ENCODE data around the gene GRID1. TPM values are rescaled to one million over a fixed set of nuclear protein-coding genes. Genes with fewer than 3 reads are reported as not detected.

The GRID1 gene
- total RNA-seq, 1 donor from 2014 or later: 9.2 TPM

DNA sequence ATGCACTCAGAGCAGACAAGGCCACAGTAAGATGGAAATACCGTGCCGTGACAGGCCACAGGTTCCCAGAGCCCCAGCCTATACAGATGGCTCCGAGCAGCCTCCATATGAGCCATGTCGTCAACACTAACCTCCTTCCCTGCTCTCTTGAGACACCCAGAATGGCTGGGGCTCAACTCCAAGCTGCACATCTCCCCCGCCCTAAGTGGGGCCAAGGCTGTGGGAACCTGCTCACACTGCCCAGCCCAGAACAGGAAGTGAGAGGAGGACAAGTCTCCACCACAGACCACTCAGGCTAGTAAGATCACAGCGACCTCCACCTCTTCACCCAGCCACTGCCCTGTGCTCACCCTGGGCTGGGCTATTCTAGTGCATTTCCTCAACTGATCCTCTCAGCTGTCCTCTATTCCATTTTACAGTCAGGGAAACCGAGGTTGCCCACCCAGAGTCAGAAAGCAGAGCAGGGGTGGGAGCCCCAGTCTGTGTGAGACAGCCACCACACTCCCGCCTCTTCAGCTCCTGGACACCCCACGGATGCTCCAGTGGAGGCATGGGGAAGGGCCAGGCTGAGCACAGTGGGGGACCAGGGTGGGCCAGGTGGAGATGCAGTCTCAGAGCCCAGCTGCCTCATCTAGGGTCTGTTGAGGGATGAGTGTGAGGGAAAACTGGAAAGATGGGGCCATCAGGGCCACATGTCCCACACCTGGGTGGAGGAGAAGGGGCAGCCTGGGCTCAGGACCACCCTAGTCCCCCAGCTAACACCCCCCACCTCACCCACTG is 11.6 kb downstream of the GRID1 start:
- no peak for DNase-seq (ENCODE audit: extremely low spot score, unreplicated experiment)
- Mint-ChIP-seq H3K27ac (no peak overlapping the region), H3K9me3 (peaks cover 4% of the 10 kb centered on the region), H3K4me3 (no peak overlapping the region), H3K36me3 (no peaks in the 10 kb centered on the region), H3K27me3 (peaks cover 48% of the 10 kb centered on the region), H3K4me1 (ENCODE audit: unreplicated experiment) (no peaks in the 10 kb centered on the region)
- TF ChIP-seq, protein P1, sequence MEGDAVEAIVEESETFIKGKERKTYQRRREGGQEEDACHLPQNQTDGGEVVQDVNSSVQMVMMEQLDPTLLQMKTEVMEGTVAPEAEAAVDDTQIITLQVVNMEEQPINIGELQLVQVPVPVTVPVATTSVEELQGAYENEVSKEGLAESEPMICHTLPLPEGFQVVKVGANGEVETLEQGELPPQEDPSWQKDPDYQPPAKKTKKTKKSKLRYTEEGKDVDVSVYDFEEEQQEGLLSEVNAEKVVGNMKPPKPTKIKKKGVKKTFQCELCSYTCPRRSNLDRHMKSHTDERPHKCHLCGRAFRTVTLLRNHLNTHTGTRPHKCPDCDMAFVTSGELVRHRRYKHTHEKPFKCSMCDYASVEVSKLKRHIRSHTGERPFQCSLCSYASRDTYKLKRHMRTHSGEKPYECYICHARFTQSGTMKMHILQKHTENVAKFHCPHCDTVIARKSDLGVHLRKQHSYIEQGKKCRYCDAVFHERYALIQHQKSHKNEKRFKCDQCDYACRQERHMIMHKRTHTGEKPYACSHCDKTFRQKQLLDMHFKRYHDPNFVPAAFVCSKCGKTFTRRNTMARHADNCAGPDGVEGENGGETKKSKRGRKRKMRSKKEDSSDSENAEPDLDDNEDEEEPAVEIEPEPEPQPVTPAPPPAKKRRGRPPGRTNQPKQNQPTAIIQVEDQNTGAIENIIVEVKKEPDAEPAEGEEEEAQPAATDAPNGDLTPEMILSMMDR (conservative IDR thresholded peaks at IDR 0.05): no peak

DNA sequence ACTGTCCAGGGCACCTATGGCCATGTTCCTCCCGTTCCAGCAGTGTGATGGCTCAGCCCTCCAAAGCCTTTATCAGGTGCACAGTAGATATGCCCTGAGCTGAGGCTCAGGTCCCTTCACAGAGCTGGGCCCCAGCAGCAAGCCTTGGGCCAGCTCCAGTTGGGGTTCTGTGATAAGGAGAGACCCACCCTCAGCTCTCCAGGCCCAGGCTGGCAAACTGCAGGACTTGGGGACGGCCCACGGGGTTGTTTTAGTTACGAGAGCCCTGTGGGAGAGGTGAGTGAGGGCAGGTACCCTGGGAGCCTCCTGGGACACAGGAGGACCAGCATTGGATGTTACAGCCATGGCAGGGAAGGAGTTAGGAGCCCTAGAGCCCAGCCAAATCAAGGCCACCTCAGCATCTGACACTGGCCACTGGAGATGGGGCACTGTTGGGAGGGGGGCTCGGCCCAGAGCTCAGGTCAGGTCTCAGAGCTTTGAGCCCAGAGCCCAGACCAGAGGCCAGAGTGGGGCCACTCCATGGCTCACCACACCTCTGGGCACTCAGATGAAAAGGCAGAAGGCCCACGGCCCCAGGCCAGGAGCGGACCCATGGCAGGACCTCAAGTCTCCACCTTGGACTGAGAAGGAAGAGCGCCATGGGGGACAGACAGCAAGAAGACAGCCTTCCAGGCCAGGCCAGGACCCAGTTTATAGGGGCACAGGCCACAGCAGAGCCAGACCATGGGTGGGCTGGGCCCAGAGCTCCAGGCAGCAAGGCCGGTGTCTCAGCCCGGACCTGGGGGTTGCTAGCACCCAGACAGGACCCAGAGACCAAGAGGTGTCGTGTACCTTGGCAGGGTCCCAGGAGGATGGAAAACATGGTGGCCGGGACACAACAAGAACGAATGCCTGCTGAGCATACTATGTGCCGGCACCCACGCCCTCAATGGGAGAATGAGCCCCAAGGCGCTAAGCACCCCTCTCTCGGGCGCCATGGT is 12.8 kb downstream of the GRID1 start:
- no peaks in the 10 kb centered on the region for H3K4me1 Mint-ChIP-seq (ENCODE audit: unreplicated experiment)
- DNase-seq (ENCODE audit: extremely low spot score, unreplicated experiment): no peak
- peaks cover 4% of the 10 kb centered on the region for H3K9me3 Mint-ChIP-seq
- H3K4me3 Mint-ChIP-seq: no peak overlapping the region
- H3K27ac Mint-ChIP-seq: no peak overlapping the region
- TF ChIP-seq, protein P1 (conservative IDR thresholded peaks at IDR 0.05): no peak
- H3K36me3 Mint-ChIP-seq: no peaks in the 10 kb centered on the region
- peaks cover 49% of the 10 kb centered on the region for H3K27me3 Mint-ChIP-seq

DNA sequence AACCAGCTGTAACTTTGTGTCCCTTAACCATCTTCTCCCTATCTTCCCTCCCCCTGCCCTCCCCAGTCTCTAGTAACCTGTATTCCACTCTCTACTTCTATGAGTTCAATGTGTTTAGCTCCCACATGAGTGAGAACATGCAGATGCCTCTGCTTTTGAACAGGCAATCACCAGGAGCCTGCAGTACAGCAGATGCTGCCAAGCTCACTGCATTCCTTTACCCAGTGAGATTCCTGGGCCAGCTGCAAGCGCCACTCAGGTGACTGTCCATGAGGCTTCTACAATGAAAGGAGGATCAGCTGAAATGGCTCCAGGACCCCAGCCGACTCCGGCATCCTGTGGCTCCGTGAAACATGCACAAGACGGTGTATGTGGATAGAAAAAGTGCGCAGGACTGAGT is 15.7 kb downstream of the GRID1 start:
- DNase-seq (ENCODE audit: extremely low spot score, unreplicated experiment): no peak
- H3K4me1 Mint-ChIP-seq (ENCODE audit: unreplicated experiment): peaks cover 6% of the 10 kb centered on the region
- no peaks in the 10 kb centered on the region for H3K36me3 Mint-ChIP-seq
- H3K27me3 Mint-ChIP-seq: peaks cover 34% of the 10 kb centered on the region
- TF ChIP-seq, protein P1 (conservative IDR thresholded peaks at IDR 0.05): no peak
- no peak overlapping the region for H3K27ac Mint-ChIP-seq
- no peaks in the 10 kb centered on the region for H3K9me3 Mint-ChIP-seq
- H3K4me3 Mint-ChIP-seq: no peak overlapping the region

DNA sequence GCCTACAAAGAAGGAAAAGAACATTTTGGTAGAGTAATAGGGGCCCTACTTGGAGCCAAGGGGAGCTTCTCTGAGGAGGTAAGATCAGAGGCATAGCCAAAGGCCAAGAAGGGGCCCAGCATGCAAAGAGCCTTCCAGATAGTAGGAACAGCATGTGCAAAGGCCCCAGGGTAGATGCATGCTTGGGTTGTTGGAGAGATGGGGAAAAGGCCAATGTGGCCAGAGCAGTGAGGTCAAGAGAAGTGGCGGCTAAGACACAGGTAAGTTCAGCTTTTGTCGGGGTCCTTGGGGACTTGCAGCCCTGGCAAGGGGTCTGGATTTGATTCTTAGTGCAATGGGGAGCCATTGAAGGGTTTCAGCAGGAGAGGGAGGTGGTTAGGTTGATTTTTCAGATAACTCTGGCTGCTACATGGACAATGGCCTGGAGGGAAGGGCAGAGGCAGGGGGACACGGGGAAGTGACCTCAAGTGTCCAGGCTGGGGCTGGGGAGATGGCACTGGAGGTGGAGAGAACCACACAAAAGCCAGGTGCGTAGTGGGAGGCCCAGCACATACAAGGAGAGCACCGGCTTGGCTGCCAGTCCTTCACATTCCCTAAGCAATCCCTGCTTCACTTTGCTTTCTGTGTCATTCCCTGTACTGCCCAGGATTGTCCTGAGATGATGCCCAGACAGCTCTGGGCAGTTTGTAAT is 16.5 kb downstream of the GRID1 start:
- DNase-seq (ENCODE audit: extremely low spot score, unreplicated experiment): no peak
- Mint-ChIP-seq H3K36me3 (no peaks in the 10 kb centered on the region), H3K27ac (no peak overlapping the region), H3K27me3 (peaks cover 31% of the 10 kb centered on the region), H3K4me1 (ENCODE audit: unreplicated experiment) (peaks cover 9% of the 10 kb centered on the region), H3K9me3 (no peaks in the 10 kb centered on the region), H3K4me3 (no peak overlapping the region)
- TF ChIP-seq, protein P1 (conservative IDR thresholded peaks at IDR 0.05): no peak

DNA sequence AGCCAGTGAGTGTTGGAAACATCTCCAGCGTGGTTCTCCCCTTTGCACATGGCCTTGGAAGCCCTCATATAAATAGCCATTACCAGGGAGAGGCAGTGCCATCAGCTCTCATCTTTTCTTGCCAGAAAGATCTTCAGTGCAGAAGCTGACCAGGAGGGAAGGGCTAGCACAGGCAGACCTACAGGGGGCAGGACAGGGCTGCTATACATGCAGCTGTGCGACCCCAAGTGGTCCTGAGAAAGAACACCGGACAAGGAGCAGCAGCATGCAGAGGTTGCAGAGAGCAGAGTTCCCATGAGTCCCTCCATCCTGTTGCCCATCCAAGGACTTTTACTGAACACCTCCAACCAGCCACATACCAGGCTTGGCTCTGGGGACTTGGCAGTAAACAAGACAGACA is 17.1 kb downstream of the GRID1 start:
- no peak overlapping the region for H3K27ac Mint-ChIP-seq
- peaks cover 9% of the 10 kb centered on the region for H3K4me1 Mint-ChIP-seq (ENCODE audit: unreplicated experiment)
- TF ChIP-seq, protein P1 (conservative IDR thresholded peaks at IDR 0.05): peak; percentile 76
- peaks cover 27% of the 10 kb centered on the region for H3K27me3 Mint-ChIP-seq
- H3K36me3 Mint-ChIP-seq: no peaks in the 10 kb centered on the region
- no peak overlapping the region for H3K4me3 Mint-ChIP-seq
- no peak for DNase-seq (ENCODE audit: extremely low spot score, unreplicated experiment)
- H3K9me3 Mint-ChIP-seq: no peaks in the 10 kb centered on the region

Measured in type B pancreatic cell (in vitro differentiated cells).